Adipose tissue (tissue), 3 donors: ENCODE data around the gene NIT1. TPM values are rescaled to one million over a fixed set of nuclear protein-coding genes. Genes with fewer than 3 reads are reported as not detected.
"Not testable (repeated sequence)": the region's sequence is repeated elsewhere in the genome, so short reads cannot be mapped to it uniquely, and the experiment has no call there.

ENCODE experiments used
- H3K27ac ChIP-seq: one replicate; pipeline ENCODE4 v1.5.1; 2013; ENCODE audit warnings: low read depth, low read length
- WGBS, 3 donors: extraction: QIAGEN DNeasy Blood & Tissue Kit; methylation state at CpG; one replicate each; pipeline ENCODE4 v1.1.7; 2013; 5-methylcytosine and 5-hydroxymethylcytosine counted together
- polyA plus RNA-seq, 3 donors: library from polyadenylated mRNA; stranded (reverse); fragments of 200-250 nt; gene quantifications; one replicate each; pipeline ENCODE4 v1.2.3, GENCODE V29; 2013
- donor health status: healthy with polysubstance abuse.
- donor health status: Bipolar disorder and iron deficiency.
- donor health status: healthy.

Gene NIT1
- polyA plus RNA-seq, 3 donors = 23.7 to 48.1 (median 41.2) TPM

DNA sequence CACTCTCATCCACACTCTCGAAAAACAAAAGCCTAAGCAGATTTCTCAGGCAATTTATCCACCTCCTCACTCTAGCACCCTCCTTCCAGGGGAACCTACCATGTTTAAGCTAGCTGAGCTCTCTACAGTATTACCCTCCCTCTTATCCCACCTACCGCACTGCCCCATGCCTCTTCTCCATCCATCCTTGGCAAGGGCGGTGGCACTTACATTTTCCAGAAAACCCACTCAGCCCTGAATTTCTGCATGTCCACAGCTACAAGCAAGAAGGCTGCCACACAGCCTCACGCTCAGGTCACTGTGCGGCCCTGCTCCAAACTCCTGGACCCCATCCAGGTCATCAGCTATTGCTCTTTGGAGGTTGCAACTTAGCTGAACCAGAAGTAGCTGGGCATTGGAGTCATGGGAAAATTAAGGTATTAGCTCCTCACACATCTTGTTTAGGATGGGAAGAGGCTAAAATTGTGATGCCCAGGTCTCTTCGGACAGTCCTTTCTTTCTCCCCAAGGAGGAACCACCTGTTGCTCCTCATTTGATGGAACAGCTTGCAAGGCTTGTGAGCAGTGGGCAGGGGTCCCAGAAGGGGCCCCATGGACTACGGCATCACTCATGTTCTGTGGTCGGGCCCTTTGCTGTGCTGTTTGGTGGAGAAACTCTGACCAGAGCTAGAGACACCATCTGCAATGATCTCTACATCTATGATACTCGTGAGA lies 18.7 kb upstream of the NIT1 start:
- H3K27ac ChIP-seq = no peak overlapping the region
- 61 to 89% (median 83%) methylated on average over 9 of the region's 9 CpGs for WGBS, 3 donors

- WGBS, 3 donors = 41 to 66% (median 63%) methylated on average over 2 of the region's 2 CpGs
- H3K27ac ChIP-seq = no peak overlapping the region
These were observed 17.3 kb upstream of the NIT1 start for GRCh38 chr1:161100556-161100955.

- H3K27ac ChIP-seq = no peak overlapping the region
- 84 to 97% (median 94%) methylated on average over 1 of the region's 1 CpG for WGBS, 3 donors
These were observed 11.5 kb upstream of the NIT1 start for GRCh38 chr1:161106431-161106830.

DNA sequence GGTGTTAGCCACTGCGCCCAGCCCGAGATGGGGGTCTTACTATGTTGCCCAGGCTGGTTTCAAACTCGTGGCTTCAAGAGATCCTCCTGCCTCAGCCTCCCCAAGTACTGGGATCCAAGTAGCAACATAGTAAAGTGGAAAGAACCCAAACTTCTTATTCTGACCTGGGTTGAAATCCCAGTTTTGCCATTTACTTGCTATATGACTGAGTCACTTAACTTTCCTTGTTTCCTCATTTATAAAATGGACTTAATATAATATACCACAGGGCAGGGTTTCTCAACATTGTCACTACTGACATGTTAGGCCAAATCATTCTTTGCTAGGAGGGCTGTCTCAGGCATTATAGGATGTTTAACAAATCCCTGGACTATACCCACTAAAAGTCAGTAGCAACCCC lies 6.8 kb upstream of the NIT1 start:
- H3K27ac ChIP-seq = no peak overlapping the region
- 94 to 98% (median 95%) methylated on average over 3 of the region's 3 CpGs for WGBS, 3 donors

DNA sequence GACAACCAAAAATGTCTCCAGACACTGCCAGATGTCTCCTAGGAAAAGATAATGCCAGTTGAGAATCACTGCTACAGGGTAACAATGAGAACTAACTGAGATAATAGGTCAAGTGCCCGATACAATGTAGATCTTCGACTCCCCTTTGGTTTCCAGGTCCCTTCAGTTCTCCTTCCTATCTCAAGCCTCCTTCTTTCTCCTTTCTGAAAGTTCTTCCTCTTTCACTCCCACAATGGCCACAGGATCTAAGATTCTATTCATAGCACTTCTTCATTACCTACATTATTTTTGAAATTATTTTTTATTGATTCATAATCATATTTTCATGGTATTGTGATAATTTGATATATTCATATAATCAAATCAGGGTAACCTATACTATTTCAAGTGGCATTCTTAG lies 6.4 kb upstream of the NIT1 start:
- no peak overlapping the region for H3K27ac ChIP-seq
- WGBS, 3 donors = 58 to 94% (median 70%) methylated on average over 2 of the region's 2 CpGs

DNA sequence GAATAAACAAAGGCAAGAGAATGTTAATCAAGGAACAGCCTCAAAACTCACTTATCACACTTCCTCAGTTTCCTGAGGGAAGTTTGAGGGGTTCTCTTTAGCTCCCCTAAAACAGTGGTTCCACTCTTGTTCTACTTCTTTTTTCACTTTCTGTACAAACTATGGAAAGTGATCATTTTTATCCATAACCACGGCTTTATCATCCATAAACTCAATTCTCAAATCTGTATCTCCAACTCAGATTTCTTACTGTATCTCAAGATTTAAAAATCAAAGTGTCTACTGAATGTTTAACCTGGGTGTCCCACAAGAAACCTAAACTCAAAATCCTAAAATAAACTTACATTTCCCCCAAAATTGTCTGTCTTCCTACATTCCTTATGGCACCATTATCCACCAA lies 4.0 kb upstream of the NIT1 start:
- H3K27ac ChIP-seq = no peak overlapping the region
- WGBS, 3 donors = 60 to 68% (median 64%) methylated on average over 1 of the region's 1 CpG

GRCh38 chr1:161114556-161114955 lies 3.3 kb upstream of the NIT1 start:
- H3K27ac ChIP-seq = no peak overlapping the region
- 74 to 78% (median 75%) methylated on average over 2 of the region's 2 CpGs for whole genome bisulfite sequencing, 3 donors

DNA sequence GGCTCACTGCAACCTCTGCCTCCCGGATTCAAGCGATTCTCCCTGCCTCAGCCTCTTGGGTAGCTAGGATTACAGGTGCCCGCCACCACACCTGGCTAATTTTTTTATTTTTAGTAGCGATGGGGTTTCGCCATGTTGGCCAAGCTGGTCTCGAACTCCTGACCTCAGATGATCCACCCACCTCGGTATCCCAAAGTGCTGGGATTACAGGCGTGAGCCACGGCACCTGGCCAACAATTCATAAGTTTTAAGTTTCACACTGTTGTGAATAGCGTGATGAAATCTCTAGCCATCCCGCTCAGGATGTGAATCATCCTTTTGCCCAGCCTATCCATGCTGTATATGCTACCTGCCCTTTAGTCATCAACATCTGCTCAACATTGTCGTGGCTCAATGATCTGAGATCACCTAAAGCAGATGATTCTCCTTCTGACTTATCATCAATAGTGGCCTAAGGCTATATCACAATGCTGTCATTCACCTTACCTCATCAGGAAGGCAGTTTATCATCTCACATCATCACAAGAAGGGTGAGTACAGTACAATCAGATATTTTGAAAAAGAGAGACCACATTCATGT lies 2.7 kb upstream of the NIT1 start:
- 84 to 89% (median 88%) methylated on average over 12 of the region's 12 CpGs for WGBS, 3 donors
- no peak overlapping the region for H3K27ac ChIP-seq

GRCh38 chr1:161115961-161116360 lies 1.9 kb upstream of the NIT1 start:
- WGBS, 3 donors = 87 to 92% (median 89%) methylated on average over 6 of the region's 6 CpGs
- H3K27ac ChIP-seq = not testable (repeated sequence)

DNA sequence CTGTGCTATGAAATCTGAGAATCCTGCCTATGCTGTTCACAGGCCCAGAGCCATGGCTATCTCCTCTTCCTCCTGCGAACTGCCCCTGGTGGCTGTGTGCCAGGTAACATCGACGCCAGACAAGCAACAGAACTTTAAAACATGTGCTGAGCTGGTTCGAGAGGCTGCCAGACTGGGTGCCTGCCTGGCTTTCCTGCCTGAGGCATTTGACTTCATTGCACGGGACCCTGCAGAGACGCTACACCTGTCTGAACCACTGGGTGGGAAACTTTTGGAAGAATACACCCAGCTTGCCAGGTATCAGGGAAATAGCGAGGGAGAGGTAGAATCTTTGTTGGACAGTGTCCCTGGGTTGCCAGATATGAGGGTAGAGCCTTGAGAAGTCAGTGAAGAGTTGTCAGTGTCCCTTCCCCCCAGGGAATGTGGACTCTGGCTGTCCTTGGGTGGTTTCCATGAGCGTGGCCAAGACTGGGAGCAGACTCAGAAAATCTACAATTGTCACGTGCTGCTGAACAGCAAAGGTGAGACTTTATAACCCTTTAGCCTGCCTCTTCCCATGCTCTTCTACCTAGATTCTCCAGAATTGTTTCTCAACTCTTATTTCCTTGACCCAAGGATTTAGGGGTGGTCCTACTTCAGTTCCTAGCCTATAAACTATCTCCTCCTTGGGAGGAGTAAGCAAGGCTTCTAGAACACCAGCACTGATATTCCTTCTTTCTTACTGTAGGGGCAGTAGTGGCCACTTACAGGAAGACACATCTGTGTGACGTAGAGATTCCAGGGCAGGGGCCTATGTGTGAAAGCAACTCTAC lies 1.4 kb downstream of the NIT1 start:
- WGBS, 3 donors = 17 to 46% (median 42%) methylated on average over 10 of the region's 10 CpGs
- H3K27ac ChIP-seq = peak overlapping the region; percentile 48

GRCh38 chr1:161121042-161121650 lies 3.2 kb downstream of the NIT1 start:
- H3K27ac ChIP-seq = no peak overlapping the region
- WGBS, 3 donors = 80 to 91% (median 81%) methylated on average over 3 of the region's 3 CpGs

DNA sequence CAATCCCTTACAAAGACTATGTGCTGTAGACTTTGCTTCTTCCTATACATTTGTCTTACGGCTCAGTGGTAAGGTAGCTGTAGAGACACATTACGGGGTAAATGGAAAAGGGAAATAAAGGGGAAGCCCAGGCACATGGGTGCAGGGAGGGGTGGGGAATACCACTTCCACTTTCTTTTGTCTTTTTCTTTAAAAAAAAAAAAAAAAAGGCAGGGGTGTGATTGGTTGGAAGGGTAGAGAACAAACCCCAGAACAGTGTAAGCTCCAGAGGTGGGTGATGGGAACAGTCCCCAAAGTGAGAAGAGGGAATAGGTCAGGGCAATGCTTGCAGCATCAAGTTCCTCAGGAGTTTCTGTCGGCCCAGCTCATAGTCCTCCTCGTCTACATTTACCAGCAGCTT lies 3.9 kb downstream of the NIT1 start:
- 54 to 86% (median 69%) methylated on average over 4 of the region's 4 CpGs for WGBS, 3 donors

GRCh38 chr1:161122967-161123366 lies 5.1 kb downstream of the NIT1 start:
- WGBS, 3 donors = 83 to 87% (median 85%) methylated on average over 6 of the region's 6 CpGs
- no peak overlapping the region for H3K27ac ChIP-seq

More for the DNA sequence above, 3.9 kb downstream of the NIT1 start:
- no peak overlapping the region for H3K27ac ChIP-seq

- no peak overlapping the region for H3K27ac ChIP-seq
- WGBS, 3 donors = 67 to 92% (median 74%) methylated on average over 2 of the region's 2 CpGs
These were observed 9.7 kb downstream of the NIT1 start for GRCh38 chr1:161127649-161128048.

DNA sequence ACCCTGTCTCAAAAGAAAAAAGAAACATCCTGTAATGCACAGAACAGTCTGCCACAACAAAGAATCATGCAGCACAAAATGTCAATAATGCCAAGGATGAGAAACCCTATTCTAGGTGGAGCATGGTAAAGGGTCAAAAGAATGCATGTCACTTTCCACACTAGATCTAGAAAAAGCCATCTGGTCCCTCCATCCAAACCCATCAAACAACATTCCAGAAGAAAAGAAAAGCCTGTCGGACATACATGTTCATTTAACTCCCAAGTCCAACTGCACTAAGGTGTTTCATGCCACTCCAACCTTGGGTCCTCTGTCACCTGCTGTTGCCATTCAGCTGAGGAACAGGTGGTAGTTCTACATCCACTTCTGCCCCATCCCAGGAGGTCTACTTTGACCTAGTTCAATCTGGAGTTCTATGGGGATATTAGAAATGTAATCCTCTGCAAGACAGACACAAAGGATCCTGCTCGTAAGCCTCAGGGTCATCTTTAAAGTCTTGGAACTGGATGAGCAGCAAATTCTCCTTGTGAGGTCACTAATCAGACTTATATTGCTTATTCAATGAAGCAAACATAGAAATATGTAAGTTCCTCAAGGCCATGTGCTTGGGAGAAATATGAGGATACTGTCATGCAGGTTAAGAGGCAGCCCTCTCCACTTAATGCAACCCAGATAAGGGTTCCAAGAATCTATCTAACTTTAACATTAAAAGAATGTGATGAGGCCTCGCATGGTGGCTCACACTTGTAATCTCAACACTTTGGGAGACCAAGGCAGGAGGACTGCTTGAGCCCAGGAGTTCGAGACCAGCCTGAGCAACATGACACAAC lies 10.9 kb downstream of the NIT1 start:
- WGBS, 3 donors = 82 to 98% (median 89%) methylated on average over 4 of the region's 4 CpGs
- H3K27ac ChIP-seq = no peak overlapping the region

DNA sequence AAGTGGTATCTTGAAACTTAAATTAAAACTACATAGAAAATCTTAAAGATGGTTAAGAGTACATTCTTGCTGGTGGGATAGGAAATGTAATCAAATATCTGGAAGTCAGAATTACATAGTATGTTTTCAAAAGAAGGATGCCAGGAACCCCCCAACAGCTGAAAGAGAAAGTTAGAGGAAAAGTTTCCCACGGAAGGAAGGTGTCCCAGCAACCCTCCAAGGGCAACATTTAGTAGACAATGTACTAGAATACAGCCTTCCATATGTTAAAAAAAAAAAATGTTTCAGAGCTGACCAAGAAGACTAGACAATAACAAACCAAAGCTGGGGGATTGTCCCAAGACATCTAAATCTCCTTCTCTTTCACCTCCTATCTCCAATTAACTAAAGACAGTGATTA lies 12.4 kb downstream of the NIT1 start:
- H3K27ac ChIP-seq = no peak overlapping the region
- 33 to 52% (median 42%) methylated on average over 1 of the region's 1 CpG for WGBS, 3 donors

DNA sequence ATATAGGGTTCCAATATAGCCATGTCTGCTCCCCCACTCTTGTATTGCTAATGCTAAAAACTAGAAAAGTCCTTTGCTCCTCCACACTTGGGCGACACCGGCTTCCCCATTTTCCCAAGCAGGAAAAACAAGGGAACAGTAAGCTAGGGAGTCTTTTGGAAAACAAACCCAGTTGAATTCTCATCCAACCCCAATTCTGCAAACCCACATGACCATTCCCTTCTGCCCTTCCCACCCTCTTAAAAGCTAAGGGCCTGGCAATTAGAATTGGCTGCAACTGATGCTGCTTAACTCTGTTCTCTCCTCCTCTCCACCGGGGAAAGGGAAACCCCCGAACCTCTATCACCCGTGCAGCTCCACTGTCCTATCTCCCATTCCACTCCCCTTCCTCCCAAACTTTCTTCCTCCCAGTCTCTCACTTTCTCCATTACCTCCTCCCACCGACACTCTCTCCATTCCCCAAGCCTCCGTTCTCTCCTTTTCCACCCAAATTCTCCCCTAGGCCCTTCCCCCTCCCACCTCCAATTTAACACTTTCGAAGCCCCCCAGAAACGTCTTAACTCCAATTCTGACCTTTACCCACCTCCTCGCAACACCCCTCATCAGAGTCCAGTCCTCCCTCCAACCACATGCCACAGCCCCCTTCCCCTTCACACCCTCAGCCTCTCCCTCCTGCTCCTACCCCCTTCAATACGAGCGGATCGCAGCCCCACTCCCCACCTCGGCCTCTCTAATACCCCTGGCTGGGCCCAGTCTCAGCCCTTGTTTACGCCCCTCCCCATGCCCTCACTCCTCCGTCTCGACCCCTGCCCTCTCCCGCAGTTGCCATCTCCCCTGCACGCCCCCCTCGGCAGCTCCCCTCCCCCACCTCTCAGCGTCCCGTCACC lies 13.9 kb downstream of the NIT1 start:
- H3K27ac ChIP-seq = peak overlapping the region; percentile 90
- WGBS, 3 donors = 3 to 5% (median 5%) methylated on average over 22 of the region's 22 CpGs
